GM15510 (cell line): Measurements from ENCODE around the gene OCSTAMP.

ENCODE experiments used
- POLR2A ChIP-seq: IDR thresholded peaks from 3 replicates; pipeline ENCODE4 v1.6.1; 2011; ENCODE audit warnings: borderline replicate concordance; ENCODE audit not compliant: insufficient read length; ENCODE audit errors: extremely low read depth

The OCSTAMP gene

GRCh38 chr20:46550461-46550860, at the start of gene OCSTAMP:
Gene OCSTAMP, minus strand, starts transcription at chr20:46550654. Its CDS starts 94 bp downstream, at chr20:46550560.
- no peak for TF ChIP-seq POLR2A

GRCh38 chr20:46599227-46599987, 49.0 kb upstream of the OCSTAMP start:
- no peak for TF ChIP-seq POLR2A

GRCh38 chr20:46595933-46596332, 45.5 kb upstream of the OCSTAMP start:
- TF ChIP-seq POLR2A: no peak

GRCh38 chr20:46594725-46595124, 44.3 kb upstream of the OCSTAMP start:
- TF ChIP-seq POLR2A: no peak

- TF ChIP-seq POLR2A: no peak
These were observed 42.3 kb upstream of the OCSTAMP start for GRCh38 chr20:46592580-46593362.

GRCh38 chr20:46590443-46590842, 40.0 kb upstream of the OCSTAMP start:
- no peak for TF ChIP-seq POLR2A

GRCh38 chr20:46588532-46589511, 38.4 kb upstream of the OCSTAMP start:
- no peak for TF ChIP-seq POLR2A

GRCh38 chr20:46587986-46588385, 37.5 kb upstream of the OCSTAMP start:
- TF ChIP-seq POLR2A: no peak

GRCh38 chr20:46586724-46587123, 36.3 kb upstream of the OCSTAMP start:
- TF ChIP-seq POLR2A: no peak

- TF ChIP-seq POLR2A: no peak
These were observed 34.1 kb upstream of the OCSTAMP start for GRCh38 chr20:46584508-46584907.

- no peak for TF ChIP-seq POLR2A
These were observed 33.2 kb upstream of the OCSTAMP start for GRCh38 chr20:46583411-46584214.

- TF ChIP-seq POLR2A: no peak
These were observed 32.2 kb upstream of the OCSTAMP start for GRCh38 chr20:46582648-46583047.

GRCh38 chr20:46581391-46581790, 30.9 kb upstream of the OCSTAMP start:
- TF ChIP-seq POLR2A: no peak
